T follicular helper cell (primary cell): Measurements from ENCODE around the gene CADM3.

ENCODE experiments used
- DNase-seq: peaks from one replicate; pipeline ENCODE4 v3.0.0-alpha.2; 2020; ENCODE audit warnings: low read depth
- total RNA-seq, 2 experiments: gene quantifications; one replicate each; lab custom pipeline; 2026; lab: John Stamatoyannopoulos, UW

Gene CADM3
- total RNA-seq, result 0 reads per million in 2 experiments

- DNase-seq, result no peak
Observed at GRCh38 chr1:159171254-159171687, at the start of gene CADM3. Gene CADM3, plus strand, starts transcription at chr1:159171615. Its CDS starts 151 bp downstream, at chr1:159171766.

GRCh38 chr1:159122005-159122621, 49.3 kb upstream of the CADM3 start:
- DNase-seq, result no peak

GRCh38 chr1:159123587-159123986, 47.8 kb upstream of the CADM3 start:
- no peak for DNase-seq

GRCh38 chr1:159132271-159132881, 39.0 kb upstream of the CADM3 start:
- peak; percentile 51 for DNase-seq

- no peak for DNase-seq
Observed at GRCh38 chr1:159140474-159140873, 30.9 kb upstream of the CADM3 start.

GRCh38 chr1:159141584-159142390, 29.6 kb upstream of the CADM3 start:
- no peak for DNase-seq

GRCh38 chr1:159142391-159142663, 29.1 kb upstream of the CADM3 start:
- no peak for DNase-seq

GRCh38 chr1:159142726-159143510, 28.5 kb upstream of the CADM3 start:
- DNase-seq, result no peak

- no peak for DNase-seq
Observed at GRCh38 chr1:159144571-159144970, 26.8 kb upstream of the CADM3 start.

- DNase-seq, result no peak
Observed at GRCh38 chr1:159146980-159147379, 24.4 kb upstream of the CADM3 start.

- DNase-seq, result no peak
Observed at GRCh38 chr1:159152031-159152430, 19.4 kb upstream of the CADM3 start.

- peak; percentile 32 for DNase-seq
Observed at GRCh38 chr1:159161001-159161718, 10.3 kb upstream of the CADM3 start.

GRCh38 chr1:159161719-159162026, 9.7 kb upstream of the CADM3 start:
- DNase-seq, result no peak

- DNase-seq, result no peak
Observed at GRCh38 chr1:159162516-159163265, 8.7 kb upstream of the CADM3 start.

GRCh38 chr1:159163614-159164228, 7.7 kb upstream of the CADM3 start:
- no peak for DNase-seq

GRCh38 chr1:159168043-159168442, 3.4 kb upstream of the CADM3 start:
- no peak for DNase-seq

GRCh38 chr1:159170639-159171038, 776 bp upstream of the CADM3 start:
- DNase-seq, result no peak

GRCh38 chr1:159171688-159172501, 480 bp downstream of the CADM3 start:
- DNase-seq, result no peak

- DNase-seq, result no peak
Observed at GRCh38 chr1:159172614-159173291, 1.3 kb downstream of the CADM3 start.
